HepG2 (cell line): Measurements from ENCODE around the gene ACP2. TPM values are rescaled to one million over a fixed set of nuclear protein-coding genes. Genes with fewer than 3 reads are reported as not detected.

Experiments
- ATF2 ChIP-seq: sonication (generic); formaldehyde crosslinking; IDR thresholded peaks from 2 replicates; pipeline ENCODE4 v1.4.0; 2020; ENCODE audit warnings: missing genetic modification reagents
- CENPBD1 ChIP-seq: sonication (generic); formaldehyde crosslinking; IDR thresholded peaks from 2 replicates; pipeline ENCODE4 v1.8.0; 2022; ENCODE audit warnings: missing genetic modification reagents, low read depth, mild to moderate bottlenecking, borderline replicate concordance
- CREBL2 ChIP-seq: sonication (generic); formaldehyde crosslinking; IDR thresholded peaks from 2 replicates; pipeline ENCODE4 v1.8.1; 2023; ENCODE audit warnings: missing genetic modification reagents, mild to moderate bottlenecking, borderline replicate concordance
- E2F2 ChIP-seq: sonication (generic); formaldehyde crosslinking; IDR thresholded peaks from 2 replicates; pipeline ENCODE4 v1.4.0; 2020; ENCODE audit warnings: missing genetic modification reagents, borderline replicate concordance
- FUBP1 ChIP-seq: sonication (generic); formaldehyde crosslinking; IDR thresholded peaks from 2 replicates; pipeline ENCODE4 v1.5.1; 2020; ENCODE audit warnings: missing genetic modification reagents, mild to moderate bottlenecking, borderline replicate concordance
- GATA4 ChIP-seq: sonication (generic); IDR thresholded peaks from 2 replicates; pipeline ENCODE4 v1.6.1; 2016; ENCODE audit warnings: antibody characterized with exemption, low read depth, borderline replicate concordance
- KLF9 ChIP-seq: IDR thresholded peaks from 2 replicates; pipeline ENCODE4 v1.6.1; 2016; ENCODE audit warnings: low read depth
- MAF1 ChIP-seq: sonication (generic); formaldehyde crosslinking; IDR thresholded peaks from 2 replicates; pipeline ENCODE4 v1.5.0; 2020; ENCODE audit warnings: missing genetic modification reagents, borderline replicate concordance
- MYNN ChIP-seq: sonication (generic); formaldehyde crosslinking; IDR thresholded peaks from 2 replicates; pipeline ENCODE4 v1.4.0; 2020; ENCODE audit warnings: mild to moderate bottlenecking, low read depth, missing genetic modification reagents
- PATZ1 ChIP-seq: sonication (generic); formaldehyde crosslinking; IDR thresholded peaks from 2 replicates; pipeline ENCODE4 v1.4.0; 2020; ENCODE audit warnings: missing genetic modification reagents
- PTBP1 ChIP-seq: fragments of 200-400 bp; formaldehyde crosslinking; IDR thresholded peaks from 2 replicates; pipeline ENCODE4 v1.6.1; 2018; ENCODE audit warnings: low read length, low read depth; ENCODE audit not compliant: poor library complexity, severe bottlenecking
- THRA ChIP-seq: sonication (generic); formaldehyde crosslinking; IDR thresholded peaks from 2 replicates; pipeline ENCODE4 v1.4.0; 2020; ENCODE audit warnings: missing genetic modification reagents, borderline replicate concordance
- U2AF1 ChIP-seq: fragments of 200-400 bp; formaldehyde crosslinking; optimal IDR thresholded peaks from 2 replicates; pipeline ENCODE3; 2017; ENCODE audit warnings: mild to moderate bottlenecking, low read depth, low read length
- ZBTB20 ChIP-seq: sonication (generic); formaldehyde crosslinking; IDR thresholded peaks from 2 replicates; pipeline ENCODE4 v1.8.1; 2023; ENCODE audit warnings: missing genetic modification reagents, low read depth, mild to moderate bottlenecking, borderline replicate concordance
- ZFYVE20 ChIP-seq: sonication (generic); formaldehyde crosslinking; IDR thresholded peaks from 2 replicates; pipeline ENCODE4 v1.8.0; 2023; ENCODE audit warnings: low read depth, mild to moderate bottlenecking, moderate library complexity, missing genetic modification reagents, borderline replicate concordance
- ZIK1 ChIP-seq: sonication (generic); formaldehyde crosslinking; IDR thresholded peaks from 2 replicates; pipeline ENCODE4 v1.5.0; 2020; ENCODE audit warnings: mild to moderate bottlenecking, low read depth, missing genetic modification reagents, borderline replicate concordance
- ZNF274 ChIP-seq: sonication (generic); formaldehyde crosslinking; IDR thresholded peaks from 2 replicates; pipeline ENCODE4 v1.5.1; 2020; ENCODE audit warnings: mild to moderate bottlenecking, missing genetic modification reagents
- ZNF557 ChIP-seq: sonication (generic); formaldehyde crosslinking; IDR thresholded peaks from 2 replicates; pipeline ENCODE4 v1.4.0; 2020; ENCODE audit warnings: missing genetic modification reagents
- ZNF850 ChIP-seq: sonication (generic); formaldehyde crosslinking; conservative IDR thresholded peaks from 2 replicates; pipeline ENCODE4 v1.9.0; 2021; ENCODE audit warnings: mild to moderate bottlenecking, missing genetic modification reagents
- ZSCAN31 ChIP-seq: sonication (generic); formaldehyde crosslinking; IDR thresholded peaks from 2 replicates; pipeline ENCODE4 v1.5.0; 2020; ENCODE audit warnings: low read depth, mild to moderate bottlenecking, missing genetic modification reagents
- polyA plus RNA-seq, 8 experiments: library from polyadenylated mRNA; depleted of rRNA in 3 of 8; stranded (reverse) in 7 of 8; unstranded in 1 of 8; fragments of >200 nt; fragmentation: Illumina TruSeq in 4 of 8; extraction: Trizol in 4 of 8; gene quantifications; 2 replicates each; pipeline versions ENCODE4 v1.2.1 to v1.2.3, GENCODE V29; 2011 to 2016; ENCODE audit warnings: low read depth in 4 of 8, missing spikeins in 1 of 8, mixed read lengths in 1 of 8; ENCODE audit not compliant: insufficient read depth in 1 of 8
- total RNA-seq, 5 experiments: library from RNA; depleted of rRNA; stranded (reverse); fragments of >200 nt; fragmentation: Illumina TruSeq; extraction: Trizol; gene quantifications; 2 replicates each; pipeline ENCODE4 v1.2.3, GENCODE V29; 2016; ENCODE audit warnings: low read depth in 1 of 5

Gene ACP2
- total and polyA plus RNA-seq, 2 of the 13 experiments (the other 11 are each of a cell fraction or from before 2014, with no cell fraction given), result 17.7 to 20.2 TPM

- TF ChIP-seq E2F2, result no peak
- peak; percentile 33; the same call in 1 of the 2 replicates for TF ChIP-seq ATF2 (CRISPR knock-in tag)
- no peak for TF ChIP-seq CENPBD1 (CRISPR knock-in tag)
- TF ChIP-seq ZNF274, result no peak
- no peak for TF ChIP-seq ZSCAN31
- TF ChIP-seq PTBP1, result no peak
- peak; percentile 65 for TF ChIP-seq PATZ1 (CRISPR knock-in tag)
- TF ChIP-seq U2AF1, result no peak
- no peak for TF ChIP-seq ZNF557 (CRISPR knock-in tag)
- TF ChIP-seq THRA, result peak; percentile 46; the same call in 1 of the 2 replicates
- no peak for TF ChIP-seq ZBTB20 (CRISPR knock-in tag)
- no peak for TF ChIP-seq MAF1
- TF ChIP-seq FUBP1 (CRISPR knock-in tag), result no peak
- TF ChIP-seq CREBL2 (CRISPR knock-in tag), result no peak
- no peak for TF ChIP-seq ZIK1 (CRISPR knock-in tag)
- TF ChIP-seq MYNN, result no peak
- no peak for TF ChIP-seq GATA4
- TF ChIP-seq KLF9 (CRISPR knock-in tag), result no peak
- no peak for TF ChIP-seq ZNF850 (CRISPR knock-in tag)
- TF ChIP-seq ZFYVE20 (CRISPR knock-in tag), result no peak
Measured at GRCh38 chr11:47216121-47216798, 32.4 kb downstream of the ACP2 start (continued).
